GM08714 (cell line): ENCODE results near the gene OR52N2.

ENCODE experiments used
- H3K4me3 ChIP-seq: fragments of 200-500 bp; sonication (Bioruptor generic); 2 replicates; pipeline ENCODE4 v1.5.1; 2014; ENCODE audit warnings: mild to moderate bottlenecking, low read length, inconsistent platforms
- ZNF274 ChIP-seq: IDR thresholded peaks from 2 replicates; pipeline ENCODE4 v1.6.1; 2012; ENCODE audit warnings: mild to moderate bottlenecking, low read depth, low read length

Gene OR52N2

GRCh38 chr11:5846701-5847100 is 38.0 kb downstream of the OR52N2 start:
- TF ChIP-seq ZNF274: no peak
- no peak overlapping the region for H3K4me3 ChIP-seq

GRCh38 chr11:5847711-5848110 is 39.0 kb downstream of the OR52N2 start:
- no peak for TF ChIP-seq ZNF274
- H3K4me3 ChIP-seq: no peak overlapping the region

DNA sequence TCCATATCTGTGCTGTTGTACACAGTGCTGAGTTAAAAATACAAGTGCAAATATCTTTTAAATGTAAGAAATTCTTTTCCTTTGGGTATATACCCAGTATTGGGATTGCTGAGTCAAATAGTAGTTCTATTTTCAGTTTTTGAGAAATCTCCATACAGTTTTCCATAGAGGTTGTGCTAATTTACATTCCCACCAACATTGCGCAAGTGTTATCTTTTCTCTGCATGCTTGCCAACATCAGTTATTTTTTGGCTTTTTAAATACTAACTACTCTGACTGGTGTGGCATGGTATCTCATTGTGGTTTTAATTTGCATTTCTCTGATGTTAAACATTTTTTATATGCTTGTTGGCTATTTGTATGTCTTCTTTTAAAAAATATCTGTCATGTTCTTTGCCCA is 42.3 kb downstream of the OR52N2 start:
- H3K4me3 ChIP-seq: no peak overlapping the region
- no peak for TF ChIP-seq ZNF274

- H3K4me3 ChIP-seq: no peak within 1 kb of the TSS
- TF ChIP-seq ZNF274: no peak
These were observed 48.9 kb downstream of the OR52N2 start, which contains the start of gene OR52E8 for GRCh38 chr11:5857590-5857989. OR52E8 (minus strand) TSS chr11:5857690; CDS start chr11:5857690, 0 bp downstream.

DNA sequence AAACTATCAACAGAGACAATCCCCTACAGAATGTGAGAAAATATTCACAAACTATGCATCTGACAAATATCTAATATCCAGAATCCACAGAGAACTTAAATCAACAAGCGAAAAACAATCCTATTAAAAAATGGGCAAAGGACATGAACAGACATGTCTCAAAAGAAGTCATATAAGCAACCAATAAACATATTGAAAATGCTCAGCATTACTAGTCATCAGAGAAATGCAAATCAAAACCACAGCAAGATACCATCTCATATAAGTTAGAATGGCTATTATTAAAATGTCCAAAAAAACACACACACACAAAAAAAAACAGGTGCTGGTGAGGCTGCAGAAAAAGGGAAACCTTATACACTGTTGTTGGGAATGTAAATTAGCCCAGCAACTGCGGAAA is 57.1 kb downstream of the OR52N2 start:
- no peak overlapping the region for H3K4me3 ChIP-seq
- TF ChIP-seq ZNF274: no peak
